Measurements from ENCODE around the gene BNC2. TPM values are rescaled to one million over a fixed set of nuclear protein-coding genes. Genes with fewer than 3 reads are reported as not detected.

The BNC2 gene
- total RNA-seq, 1 experiment from 2014 or later = 16.1 TPM

DNA sequence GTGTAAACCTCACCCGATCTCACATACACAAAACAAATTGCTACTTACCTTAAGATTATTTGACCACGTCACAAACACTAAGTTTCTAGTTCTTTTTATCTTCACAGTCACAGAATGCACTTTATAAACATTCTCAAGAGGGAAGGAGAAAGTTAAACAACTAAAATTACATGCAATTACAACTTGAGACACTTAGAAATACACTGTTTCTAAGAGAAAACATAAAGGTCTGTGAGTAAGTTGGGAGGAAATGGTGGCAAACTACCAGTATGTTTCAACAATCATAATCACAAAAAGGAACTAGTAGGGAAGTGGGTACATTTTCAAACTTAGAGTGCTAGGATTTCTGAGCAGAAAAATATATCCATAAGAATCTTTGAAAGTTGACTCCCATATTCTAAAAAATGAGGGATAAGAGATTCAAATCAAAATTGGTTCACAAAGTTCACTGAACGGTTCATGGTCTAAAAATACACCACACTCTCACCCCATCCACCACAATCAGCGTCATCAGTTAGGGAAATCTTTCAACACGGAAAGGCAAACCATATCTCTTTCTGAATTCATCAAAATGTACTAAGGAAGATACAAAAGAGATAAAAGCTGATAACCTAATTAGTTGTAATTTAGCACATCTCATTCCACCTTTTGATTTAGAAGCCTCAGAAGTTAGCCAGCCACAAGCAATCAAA lies 182.6 kb downstream of the BNC2 start:
- Histone ChIP-seq H3K9me3 (replicated peaks) (no peaks in the 10 kb centered on the region), H3K27ac (no peak overlapping the region; the same call in 1 of the 2 replicates)
- no peak for DNase-seq

DNA sequence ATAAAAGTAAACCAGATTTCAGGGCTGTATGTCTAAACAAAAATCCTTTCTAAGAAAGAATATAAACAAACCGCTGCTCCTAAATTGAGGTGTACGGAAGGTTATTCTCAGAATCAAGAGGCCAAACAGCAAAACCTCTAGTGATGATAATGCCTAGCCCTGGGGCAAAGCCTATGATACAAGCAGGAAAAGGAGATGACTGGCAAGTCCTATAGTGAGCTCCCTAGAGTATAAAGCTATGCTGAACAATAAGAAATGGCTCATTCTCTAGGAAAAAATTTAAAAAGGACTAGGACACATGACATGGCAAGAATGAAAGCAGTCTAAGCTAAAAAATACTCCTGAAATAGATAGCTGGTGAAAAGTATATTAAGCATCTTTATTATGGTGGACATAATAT lies 187.1 kb downstream of the BNC2 start:
- no peak overlapping the region for H3K27ac ChIP-seq
- DNase-seq = no peak
- H3K9me3 ChIP-seq (replicated peaks) = no peaks in the 10 kb centered on the region
- H3K36me3 ChIP-seq = 0 out of 2 replicates have a peak, but pooled peaks cover 8% of the 10 kb centered on the region
- peaks cover 17% of the 10 kb centered on the region for H3K4me1 ChIP-seq
- H3K27me3 ChIP-seq = no peaks in the 10 kb centered on the region
- no peak overlapping the region for H3K4me3 ChIP-seq

More for the DNA sequence above, 182.6 kb downstream of the BNC2 start:
- no peaks in the 10 kb centered on the region for H3K27me3 ChIP-seq
- H3K4me1 ChIP-seq = peaks cover 4% of the 10 kb centered on the region; the same call in 1 of the 2 replicates
- H3K36me3 ChIP-seq = 0 out of 2 replicates have a peak, but pooled peaks cover 11% of the 10 kb centered on the region
- no peak overlapping the region for H3K4me3 ChIP-seq

DNA sequence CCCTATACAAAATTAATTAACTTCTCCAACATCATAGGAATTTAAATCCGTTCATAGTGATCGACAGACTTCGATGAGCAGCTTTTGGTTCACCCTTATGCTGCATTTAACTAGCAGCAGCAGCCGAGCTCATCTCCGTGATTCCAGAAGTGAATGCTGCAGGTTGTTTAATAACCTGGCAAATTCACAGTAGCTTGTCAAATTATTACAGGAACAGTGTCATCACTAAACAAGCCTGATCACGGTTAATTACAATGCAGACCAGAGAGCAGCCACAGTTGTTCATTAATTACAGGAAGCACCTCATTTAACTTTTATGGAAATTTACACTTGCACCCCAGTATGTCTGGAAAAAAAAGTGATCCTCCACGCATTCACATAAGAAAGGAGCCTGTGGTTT lies 188.2 kb downstream of the BNC2 start:
- H3K27me3 ChIP-seq = no peaks in the 10 kb centered on the region
- no peak overlapping the region for H3K27ac ChIP-seq

DNA sequence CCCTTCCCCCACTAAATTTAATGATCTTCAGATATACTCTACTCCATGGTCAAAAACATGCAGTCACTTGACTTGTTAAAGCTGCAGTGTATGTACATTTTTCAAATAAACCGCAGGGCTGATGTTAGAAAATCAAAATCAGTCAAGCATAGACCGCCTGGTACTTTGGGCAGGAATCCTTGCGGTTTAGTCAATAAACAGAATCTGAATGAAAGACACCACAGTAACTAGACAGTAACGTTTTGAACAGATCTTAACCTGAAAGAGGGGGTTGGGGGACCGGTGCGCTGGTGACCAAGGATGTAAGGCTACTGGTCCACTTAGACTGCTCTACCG lies 188.8 kb downstream of the BNC2 start:
- Histone ChIP-seq H3K36me3 (0 out of 2 replicates have a peak, but pooled peaks cover 5% of the 10 kb centered on the region), H3K27me3 (no peaks in the 10 kb centered on the region), H3K4me1 (peaks cover 17% of the 10 kb centered on the region), H3K4me3 (no peak overlapping the region), H3K9me3 (replicated peaks) (no peaks in the 10 kb centered on the region), H3K27ac (peak overlapping the region; percentile 57)
- DNase-seq = no peak

More for the DNA sequence above, 188.2 kb downstream of the BNC2 start:
- H3K4me1 ChIP-seq = peaks cover 17% of the 10 kb centered on the region
- no peak overlapping the region for H3K4me3 ChIP-seq
- DNase-seq = no peak
- no peaks in the 10 kb centered on the region for H3K9me3 ChIP-seq (replicated peaks)
- H3K36me3 ChIP-seq = 0 out of 2 replicates have a peak, but pooled peaks cover 6% of the 10 kb centered on the region

DNA sequence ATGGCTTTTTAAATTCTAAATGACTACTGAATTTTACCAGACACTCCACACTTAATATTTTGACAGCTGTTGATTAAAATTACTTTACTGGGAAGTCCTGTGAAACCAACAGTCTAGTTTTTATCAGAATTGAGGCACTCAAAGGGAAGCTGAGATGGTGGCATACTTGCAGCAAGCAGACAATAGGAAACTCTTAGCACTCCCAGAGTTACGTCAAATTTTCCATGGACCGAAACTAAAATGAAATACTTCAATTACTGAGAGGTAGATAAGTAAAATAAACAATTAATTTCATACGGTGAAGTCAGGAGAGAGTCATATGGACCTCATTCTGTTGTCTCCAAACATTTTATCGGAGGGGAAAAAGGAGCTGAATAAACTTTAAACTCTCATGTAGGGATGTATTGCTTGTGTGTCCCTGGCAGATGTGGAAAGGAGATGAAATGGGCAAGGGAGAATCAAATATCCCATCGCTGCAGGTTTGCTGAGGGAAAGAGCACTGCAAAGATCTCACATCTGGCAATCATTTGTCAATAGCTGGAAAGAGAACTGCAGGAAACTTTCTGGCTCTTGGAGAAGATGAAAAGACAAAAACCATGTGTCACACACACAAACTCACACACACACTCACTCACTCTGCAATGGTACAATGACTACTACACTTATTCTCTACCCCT lies 189.4 kb downstream of the BNC2 start:
- peak; percentile 9 to 54 for DNase-seq
- no peaks in the 10 kb centered on the region for H3K27me3 ChIP-seq

DNA sequence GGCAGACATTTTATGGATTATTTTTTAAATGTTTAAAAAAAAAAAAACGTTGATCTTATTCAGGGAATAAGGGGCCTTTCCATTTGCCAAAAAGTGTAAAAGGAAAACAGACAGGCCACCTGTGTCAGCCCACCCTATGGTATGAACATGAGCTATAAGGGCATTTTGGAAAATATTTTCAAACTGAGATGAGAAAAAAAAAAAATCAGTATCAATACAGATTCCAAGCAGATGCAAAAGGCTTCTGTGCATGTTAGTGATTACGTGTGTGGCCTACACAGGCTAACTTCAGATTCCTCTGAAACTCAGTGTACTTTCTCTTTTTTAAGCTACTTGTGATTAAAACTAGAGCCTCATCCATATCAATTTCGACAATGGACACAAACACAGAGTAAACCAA lies 189.9 kb downstream of the BNC2 start:
- Histone ChIP-seq H3K4me1 (peaks cover 17% of the 10 kb centered on the region), H3K27ac (peak overlapping the region; percentile 57), H3K36me3 (no peaks in the 10 kb centered on the region), H3K9me3 (replicated peaks) (no peaks in the 10 kb centered on the region), H3K4me3 (no peak overlapping the region; the same call in 1 of the 2 replicates), H3K27me3 (no peaks in the 10 kb centered on the region)
- no peak for DNase-seq

More for the DNA sequence above, 189.4 kb downstream of the BNC2 start:
- Histone ChIP-seq H3K4me3 (no peak overlapping the region; the same call in 1 of the 2 replicates), H3K4me1 (peaks cover 17% of the 10 kb centered on the region), H3K36me3 (no peaks in the 10 kb centered on the region), H3K27ac (peak overlapping the region; percentile 57), H3K9me3 (replicated peaks) (no peaks in the 10 kb centered on the region)

DNA sequence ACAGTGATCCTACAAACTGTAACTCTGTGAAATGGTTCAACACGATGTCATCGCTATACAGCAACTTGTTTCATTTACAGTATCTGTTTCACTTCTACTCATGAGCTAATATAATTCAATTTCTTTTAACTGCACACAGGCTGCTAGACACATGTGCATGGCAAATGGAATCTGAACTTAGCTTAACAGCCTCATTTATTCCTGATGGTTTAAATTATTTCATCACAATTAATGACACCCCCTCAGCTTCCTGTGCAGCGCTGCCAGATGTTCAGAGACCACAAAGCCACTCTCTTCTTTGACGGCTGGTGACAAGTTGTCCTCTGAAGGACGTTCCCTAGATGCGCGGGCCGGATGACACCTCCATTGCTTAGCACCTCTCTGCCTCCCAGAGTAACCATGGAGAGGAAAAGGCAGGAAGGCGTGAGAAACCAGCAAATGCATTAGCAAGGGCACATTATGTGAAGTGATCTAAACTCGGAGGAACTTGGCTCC lies 191.1 kb downstream of the BNC2 start:
- H3K27me3 ChIP-seq = no peaks in the 10 kb centered on the region
- H3K4me1 ChIP-seq = peaks cover 17% of the 10 kb centered on the region
- no peaks in the 10 kb centered on the region for H3K36me3 ChIP-seq
- no peak overlapping the region for H3K4me3 ChIP-seq
- H3K9me3 ChIP-seq (replicated peaks) = no peaks in the 10 kb centered on the region
- no peak for DNase-seq
- no peak overlapping the region for H3K27ac ChIP-seq

DNA sequence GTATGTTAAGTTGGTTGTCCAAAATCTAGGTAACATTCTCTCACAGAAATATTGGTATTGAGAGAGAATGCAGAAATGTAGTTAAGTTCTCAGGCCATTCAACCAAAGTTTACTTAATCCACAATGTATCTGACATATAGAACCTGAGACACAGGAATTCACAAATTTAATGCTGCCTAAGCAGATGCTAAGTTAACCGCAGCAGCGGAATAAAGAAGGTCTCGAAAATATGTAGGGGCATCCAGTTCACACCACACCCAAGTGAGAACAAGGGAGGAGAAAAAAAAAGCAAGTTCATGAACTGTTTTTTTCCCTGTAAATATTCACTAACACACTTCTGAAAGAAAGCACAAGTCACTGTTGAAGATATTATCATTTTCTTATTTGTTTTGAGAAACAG lies 194.0 kb downstream of the BNC2 start:
- H3K9me3 ChIP-seq (replicated peaks) = no peaks in the 10 kb centered on the region
- no peak overlapping the region for H3K27ac ChIP-seq
- no peaks in the 10 kb centered on the region for H3K27me3 ChIP-seq
- H3K4me3 ChIP-seq = no peak overlapping the region
- H3K36me3 ChIP-seq = no peaks in the 10 kb centered on the region
- DNase-seq = no peak
- peaks cover 11% of the 10 kb centered on the region for H3K4me1 ChIP-seq

DNA sequence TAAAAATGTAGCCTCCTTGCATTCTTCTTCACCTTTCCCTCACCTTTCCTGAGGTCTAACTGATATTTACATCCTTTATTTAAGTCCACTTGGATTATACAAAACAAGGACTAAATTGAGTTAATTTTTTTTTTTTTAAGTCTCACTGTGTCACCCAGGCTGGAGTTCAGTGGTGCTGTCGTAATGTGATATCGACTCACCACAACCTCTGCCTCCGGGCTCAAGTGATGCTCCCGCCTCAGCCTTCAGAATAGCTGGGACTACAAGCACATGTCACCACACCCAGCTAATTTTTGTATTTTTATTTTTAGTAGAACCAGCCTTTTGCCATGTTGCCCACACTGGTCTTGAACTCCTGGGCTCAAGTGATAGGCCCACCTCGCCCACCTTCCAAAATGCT lies 195.3 kb downstream of the BNC2 start:
- DNase-seq = no peak
- no peak overlapping the region for H3K27ac ChIP-seq
- H3K4me3 ChIP-seq = no peak overlapping the region
- H3K9me3 ChIP-seq (replicated peaks) = no peaks in the 10 kb centered on the region
- H3K27me3 ChIP-seq = no peaks in the 10 kb centered on the region
- no peaks in the 10 kb centered on the region for H3K36me3 ChIP-seq
- H3K4me1 ChIP-seq = peaks cover 9% of the 10 kb centered on the region

DNA sequence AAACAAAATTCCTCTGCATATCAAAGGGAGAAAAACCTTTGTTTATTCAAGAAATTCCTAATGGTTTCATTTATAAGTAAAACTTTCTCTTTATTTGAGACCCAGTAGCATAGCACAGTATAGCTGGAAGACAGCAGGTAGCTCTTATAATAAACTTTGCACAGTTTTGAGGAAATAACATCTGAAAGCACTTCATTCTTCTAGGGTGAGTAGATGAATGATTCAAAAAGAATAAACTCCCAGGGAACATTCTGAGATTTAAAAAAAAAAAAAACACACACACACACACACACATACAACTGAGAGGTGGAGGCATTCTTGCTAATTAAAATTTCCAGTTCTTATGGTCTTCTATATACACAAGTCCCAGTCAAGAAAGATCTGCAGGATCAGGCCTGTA lies 197.3 kb downstream of the BNC2 start:
- peaks cover 9% of the 10 kb centered on the region for H3K4me1 ChIP-seq
- H3K9me3 ChIP-seq (replicated peaks) = no peaks in the 10 kb centered on the region
- no peak for DNase-seq
- H3K27me3 ChIP-seq = no peaks in the 10 kb centered on the region
- no peak overlapping the region for H3K4me3 ChIP-seq
- H3K36me3 ChIP-seq = no peaks in the 10 kb centered on the region
- no peak overlapping the region for H3K27ac ChIP-seq

DNA sequence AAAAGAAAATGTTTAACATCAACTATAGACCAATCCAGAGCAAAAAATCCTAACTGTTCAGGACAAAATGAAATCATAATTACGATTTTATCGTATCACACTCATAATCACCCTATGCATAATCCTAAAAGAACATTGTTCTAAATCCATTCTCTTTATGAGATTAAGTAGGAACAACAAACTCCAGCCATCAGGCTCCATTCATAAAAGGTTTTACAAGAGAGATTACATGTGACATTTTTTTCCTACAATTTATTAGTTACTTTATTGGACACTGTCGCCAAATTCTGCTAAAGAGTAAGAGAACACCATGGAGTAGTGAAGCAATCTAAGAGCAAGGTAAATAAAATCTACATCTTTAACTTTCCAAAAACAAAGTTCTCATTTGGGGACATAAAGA lies 198.0 kb downstream of the BNC2 start:
- Histone ChIP-seq H3K9me3 (replicated peaks) (no peaks in the 10 kb centered on the region), H3K27me3 (no peaks in the 10 kb centered on the region), H3K36me3 (no peaks in the 10 kb centered on the region), H3K4me1 (peaks cover 9% of the 10 kb centered on the region), H3K27ac (no peak overlapping the region), H3K4me3 (no peak overlapping the region)
- DNase-seq = no peak

DNA sequence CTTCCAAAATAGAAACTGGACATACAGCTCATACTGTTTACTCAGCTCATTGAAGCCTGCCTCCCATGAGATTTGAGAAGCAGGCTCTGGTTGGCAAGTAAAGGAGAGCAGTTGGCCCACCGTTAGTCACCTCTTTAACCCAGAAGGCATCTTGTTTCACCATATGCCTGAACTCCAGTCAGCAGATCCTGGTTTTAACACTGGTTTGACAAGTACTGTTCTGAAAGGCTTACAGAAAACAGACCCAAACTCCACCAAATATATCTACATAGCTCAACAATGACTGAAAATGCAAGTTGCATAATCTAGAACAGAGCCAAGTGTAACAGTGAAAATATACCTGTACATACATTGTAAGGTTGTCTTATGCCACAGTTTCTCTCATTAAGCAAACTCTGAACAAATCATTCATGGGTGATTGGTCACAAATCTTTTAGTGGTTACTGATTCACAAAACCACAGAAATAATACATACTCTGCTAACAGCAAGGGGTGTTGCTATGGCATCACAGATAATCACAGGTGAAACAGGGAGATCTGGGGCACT lies 198.8 kb downstream of the BNC2 start:
- no peak overlapping the region for H3K27ac ChIP-seq
- DNase-seq = peak; percentile 12 to 41
- H3K36me3 ChIP-seq = no peaks in the 10 kb centered on the region
- H3K4me3 ChIP-seq = no peak overlapping the region
- no peaks in the 10 kb centered on the region for H3K27me3 ChIP-seq
- peaks cover 9% of the 10 kb centered on the region for H3K4me1 ChIP-seq
- H3K9me3 ChIP-seq (replicated peaks) = no peaks in the 10 kb centered on the region

DNA sequence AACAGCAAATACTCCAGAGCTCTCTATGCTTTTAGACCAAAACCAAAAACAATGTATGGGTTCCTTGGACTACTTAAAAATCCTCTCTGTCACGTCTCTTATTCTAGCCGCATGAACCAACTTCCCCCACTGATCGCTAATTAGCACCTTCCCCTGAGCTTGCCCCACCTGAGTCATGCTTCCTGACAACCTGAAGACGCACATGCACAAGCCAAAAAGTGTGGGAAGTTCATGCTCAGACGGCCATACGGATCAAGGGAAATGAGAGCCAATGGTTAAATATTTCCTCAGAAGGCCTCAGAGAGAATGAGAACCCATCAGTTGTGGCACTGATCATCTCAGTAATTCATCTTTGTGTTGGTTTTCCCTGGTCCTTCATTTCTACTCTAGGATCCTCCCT lies 199.7 kb downstream of the BNC2 start:
- Histone ChIP-seq H3K4me1 (peaks cover 9% of the 10 kb centered on the region), H3K9me3 (replicated peaks) (no peaks in the 10 kb centered on the region), H3K36me3 (no peaks in the 10 kb centered on the region), H3K27me3 (no peaks in the 10 kb centered on the region), H3K27ac (no peak overlapping the region), H3K4me3 (no peak overlapping the region)
- no peak for DNase-seq

DNA sequence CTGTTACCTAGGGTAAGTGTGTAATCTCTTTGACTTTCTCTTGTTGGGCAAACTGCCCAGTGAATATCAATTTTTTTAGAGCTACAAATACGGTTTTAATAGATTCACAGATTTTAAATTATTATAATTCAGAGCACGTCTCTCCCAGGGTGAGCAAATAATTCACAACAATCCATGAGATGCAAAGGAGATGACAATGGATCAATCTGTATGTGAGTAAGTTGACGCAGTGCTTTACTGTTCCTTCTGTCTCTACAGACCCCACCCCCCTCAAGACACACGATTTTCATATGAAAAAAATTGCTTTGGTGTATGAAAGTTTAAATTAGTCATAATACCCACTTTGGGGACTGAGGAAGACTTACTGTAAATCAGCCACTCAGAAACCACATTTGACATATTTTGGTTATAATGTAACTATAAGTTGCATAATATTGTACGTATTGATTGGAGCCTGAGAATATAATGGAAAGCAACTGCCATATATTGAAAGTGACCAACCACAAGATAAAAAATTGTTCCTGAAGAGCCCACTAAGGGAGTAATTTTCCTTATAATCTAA lies 201.7 kb downstream of the BNC2 start:
- H3K36me3 ChIP-seq = no peaks in the 10 kb centered on the region
- H3K4me1 ChIP-seq = peaks cover 9% of the 10 kb centered on the region
- no peak overlapping the region for H3K4me3 ChIP-seq
- H3K27me3 ChIP-seq = no peaks in the 10 kb centered on the region
- no peaks in the 10 kb centered on the region for H3K9me3 ChIP-seq (replicated peaks)
- DNase-seq = no peak
- H3K27ac ChIP-seq = no peak overlapping the region

DNA sequence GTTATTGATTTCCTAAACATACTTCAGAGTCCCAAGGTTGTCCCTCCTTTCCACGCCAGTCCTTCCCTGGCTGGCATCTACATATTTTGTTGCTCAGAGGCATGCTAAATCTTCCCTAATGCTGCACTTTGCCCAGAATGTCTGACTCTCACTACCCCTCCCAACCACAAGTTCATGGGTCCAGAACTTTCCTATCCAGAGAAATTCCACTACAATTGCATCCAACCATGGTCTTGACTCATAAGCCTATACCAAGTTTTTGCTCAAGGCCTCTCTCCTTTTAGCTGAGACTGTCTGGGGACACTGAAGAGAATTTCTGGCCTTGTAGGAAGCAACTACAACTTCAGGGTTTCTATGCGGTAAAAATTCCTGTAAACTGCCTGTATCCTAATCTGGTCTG lies 206.3 kb downstream of the BNC2 start:
- Histone ChIP-seq H3K36me3 (no peaks in the 10 kb centered on the region), H3K4me3 (no peak overlapping the region), H3K27me3 (no peaks in the 10 kb centered on the region), H3K9me3 (replicated peaks) (no peaks in the 10 kb centered on the region), H3K27ac (no peak overlapping the region), H3K4me1 (peaks cover 6% of the 10 kb centered on the region; the same call in 1 of the 2 replicates)
- DNase-seq = no peak
